Mucosa of descending colon (tissue), 3 donors: ENCODE measurements around the gene TEX28. TPM values are rescaled to one million over a fixed set of nuclear protein-coding genes. Genes with fewer than 3 reads are reported as not detected.
A peak's percentile ranks its signal among the peaks of the same experiment; 100 is the strongest.

Experiments
- ATAC-seq: fragments of 200-7000 bp; cut with Tn5 transposase; one replicate; pipeline ENCODE4 v1.9.1; 2020; ENCODE audit warnings: mild to moderate bottlenecking, moderate library complexity
- DNase-seq, 3 donors: peaks; one replicate each; pipeline ENCODE4 v3.0.0-alpha.2; 2020
- H3K36me3 ChIP-seq: fragments of 200-600 bp; one replicate; pipeline ENCODE4 v1.8.0; 2021; ENCODE audit warnings: low read depth, mild to moderate bottlenecking
- H3K4me1 ChIP-seq: fragments of 200-600 bp; one replicate; pipeline ENCODE4 v1.8.0; 2021; ENCODE audit warnings: low read depth, mild to moderate bottlenecking
- H3K4me3 ChIP-seq: fragments of 200-600 bp; one replicate; pipeline ENCODE4 v1.8.0; 2021; ENCODE audit warnings: mild to moderate bottlenecking
- H3K9me3 ChIP-seq: fragments of 200-600 bp; one replicate; pipeline ENCODE4 v1.8.0; 2021; ENCODE audit warnings: mild to moderate bottlenecking
- CTCF ChIP-seq: fragments of 200-600 bp; IDR thresholded peaks from one replicate; pipeline ENCODE4 v1.8.0; 2022; ENCODE audit warnings: antibody characterized with exemption, mild to moderate bottlenecking
- intact Hi-C, 2 donors: fragments of 100-400 bp; cut with DNase I in 1 of 2; cut with micrococcal nuclease in 1 of 2; formaldehyde crosslinking; loops; one replicate each; pipeline versions ENCODE4 v1.11.0 to v1.11.1; 2022; cut with DNase I, micrococcal nuclease
- total RNA-seq, 3 donors: library from RNA; stranded (reverse); fragmentation: NEBNext Ultra II Directional in 2 of 3; extraction: Animal tissue kit (Norgen Biotek cat#: 25700) in 2 of 3; gene quantifications; one replicate each; pipeline versions ENCODE4 v1.2.1 to v1.2.4, GENCODE V29; 2021 to 2023
- donor health status: DM: no; HTN: no; CAD: no; lungs with moderate emphysema.
- donor health status: DM: no; HTN: no; CAD: no.
- donor health status: DM: no; HTN: yes; CAD: no.

Gene TEX28
- total RNA-seq, 3 donors from 2014 or later: not detected

- ATAC-seq (no peak), DNase-seq (peak in 1 of 3 donors; percentile 10)
- H3K4me3 ChIP-seq: no peak overlapping the region
- no peak for TF ChIP-seq CTCF
- intact Hi-C loops: no loop called here
- H3K9me3 ChIP-seq: no peaks in the 10 kb centered on the region
- H3K36me3 ChIP-seq: no peaks in the 10 kb centered on the region
- H3K4me1 ChIP-seq: no peaks in the 10 kb centered on the region
These were observed 28.6 kb upstream of the TEX28 start for GRCh38 chrX:154323537-154323936.

GRCh38 chrX:154322890-154323289 is 28.0 kb upstream of the TEX28 start:
- no peak for ATAC-seq
- DNase-seq: peak in 1 of 3 donors; percentile 7
- Histone ChIP-seq H3K4me1 (no peaks in the 10 kb centered on the region), H3K9me3 (no peaks in the 10 kb centered on the region), H3K4me3 (no peak overlapping the region), H3K36me3 (no peaks in the 10 kb centered on the region)
- TF ChIP-seq CTCF: no peak
- intact Hi-C loops: no loop called here

- DNase-seq (peak in 1 of 3 donors; percentile 11), ATAC-seq (peak; percentile 48)
- no peaks in the 10 kb centered on the region for H3K4me1 ChIP-seq
- intact Hi-C loops: no loop called here
- H3K4me3 ChIP-seq: no peak overlapping the region
- no peaks in the 10 kb centered on the region for H3K9me3 ChIP-seq
- no peak for TF ChIP-seq CTCF
- no peaks in the 10 kb centered on the region for H3K36me3 ChIP-seq
These were observed 26.7 kb upstream of the TEX28 start for GRCh38 chrX:154321594-154321993.

GRCh38 chrX:154321152-154321551 is 26.2 kb upstream of the TEX28 start:
- H3K9me3 ChIP-seq: no peaks in the 10 kb centered on the region
- H3K36me3 ChIP-seq: no peaks in the 10 kb centered on the region
- no peaks in the 10 kb centered on the region for H3K4me1 ChIP-seq
- TF ChIP-seq CTCF: no peak
- intact Hi-C loops: no loop called here
- no peak overlapping the region for H3K4me3 ChIP-seq
- DNase-seq: no peak
- ATAC-seq: no peak

GRCh38 chrX:154320406-154320805 is 25.5 kb upstream of the TEX28 start:
- no peak for ATAC-seq

More at GRCh38 chrX:154320406-154320805, 25.5 kb upstream of the TEX28 start:
- DNase-seq: no peak
- no peak overlapping the region for H3K4me3 ChIP-seq
- no peak for TF ChIP-seq CTCF
- no peaks in the 10 kb centered on the region for H3K36me3 ChIP-seq
- intact Hi-C loops: no loop called here
- H3K9me3 ChIP-seq: no peaks in the 10 kb centered on the region
- no peaks in the 10 kb centered on the region for H3K4me1 ChIP-seq
